Natural killer cell (primary cell): Measurements from ENCODE around the gene PPP2R3B. TPM values are rescaled to one million over a fixed set of nuclear protein-coding genes. Genes with fewer than 3 reads are reported as not detected.

Source experiments
- ATAC-seq, 3 donors: fragments of 150-1000 bp in 2 of 3; fragments of 200-7000 bp in 1 of 3; cut with Tn5 transposase; 1 replicate in 1 of 3; 2 replicates in 2 of 3; pipeline ENCODE4 v1.10.0; 2021; ENCODE audit warnings: mild to moderate bottlenecking in 2 of 3, moderate library complexity in 2 of 3
- DNase-seq, 2 donors: peaks; one replicate each; pipeline versions ENCODE4 v3.0.0 to v3.0.0-alpha.2; 2013 to 2021; ENCODE audit warnings: mixed read lengths in 1 of 2
- H3K27ac ChIP-seq: one replicate; pipeline ENCODE4 v1.5.1; 2013; ENCODE audit warnings: mild to moderate bottlenecking, low read length
- H3K27me3 ChIP-seq: one replicate; pipeline ENCODE4 v1.6.1; 2013; ENCODE audit warnings: low read length; ENCODE audit not compliant: control insufficient read depth, insufficient read depth
- H3K36me3 ChIP-seq: one replicate; pipeline ENCODE4 v1.6.1; 2013; ENCODE audit warnings: low read length; ENCODE audit not compliant: control insufficient read depth, insufficient read depth
- H3K4me1 ChIP-seq: one replicate; pipeline ENCODE4 v1.6.1; 2013; ENCODE audit warnings: low read length; ENCODE audit not compliant: control insufficient read depth, insufficient read depth
- H3K4me3 ChIP-seq: one replicate; pipeline ENCODE4 v1.5.1; 2013; ENCODE audit warnings: low read length
- H3K9me3 ChIP-seq: one replicate; pipeline ENCODE4 v1.6.1; 2013; ENCODE audit warnings: low read length; ENCODE audit not compliant: control insufficient read depth, insufficient read depth
- H3K27ac Mint-ChIP-seq, 2 donors: one replicate each; pipeline ENCODE4 v1.8.0; 2022; ENCODE audit warnings: mild to moderate bottlenecking in 2 of 2, mixed read lengths in 2 of 2, moderate library complexity in 1 of 2
- H3K27me3 Mint-ChIP-seq, 2 donors: one replicate each; pipeline ENCODE4 v1.8.0; 2022; ENCODE audit warnings: low read depth in 2 of 2, mixed read lengths in 2 of 2
- H3K36me3 Mint-ChIP-seq: one replicate; pipeline ENCODE4 v1.8.0; 2022; ENCODE audit warnings: mixed read lengths
- H3K4me1 Mint-ChIP-seq, 2 donors: one replicate each; pipeline ENCODE4 v1.8.0; 2022; ENCODE audit warnings: mixed read lengths in 2 of 2
- H3K4me3 Mint-ChIP-seq: one replicate; pipeline ENCODE4 v1.8.0; 2022; ENCODE audit warnings: mild to moderate bottlenecking, moderate library complexity, mixed read lengths
- H3K9me3 Mint-ChIP-seq, 2 donors: one replicate each; pipeline ENCODE4 v1.8.0; 2022; ENCODE audit warnings: mixed read lengths in 2 of 2
- CTCF ChIP-seq: fragments of 200-600 bp; IDR thresholded peaks from one replicate; pipeline ENCODE4 v1.8.0; 2022; ENCODE audit warnings: antibody characterized with exemption
- WGBS: methylation state at CpG from one replicate; pipeline ENCODE4 v1.1.7; 2013; ENCODE audit warnings: missing lambda C conversion rate; ENCODE audit not compliant: insufficient coverage; 5-methylcytosine and 5-hydroxymethylcytosine counted together
- intact Hi-C: fragments of 100-400 bp; cut with micrococcal nuclease; formaldehyde crosslinking; loops from one replicate; pipeline ENCODE4 v1.14.2; 2022
- total RNA-seq, 4 donors: library from RNA; stranded (reverse); fragments of 120-200 nt in 1 of 4; gene quantifications; one replicate each; pipeline versions ENCODE4 v1.2.3 to v1.2.4, GENCODE V29; 2013 to 2022

The PPP2R3B gene
- total RNA-seq, 3 donors from 2014 or later (not counting 1 experiment from before 2014, with no cell fraction given): 14.0 to 19.4 (median 14.6) TPM

GRCh38 chrX:367349-367748 lies 19.4 kb downstream of the PPP2R3B start:
- no peak for TF ChIP-seq CTCF
- Histone ChIP-seq H3K4me3 (no peak overlapping the region), H3K4me1 (no peaks in the 10 kb centered on the region), H3K36me3 (no peaks in the 10 kb centered on the region), H3K27ac (no peak overlapping the region), H3K27me3 (no peaks in the 10 kb centered on the region), H3K9me3 (no peaks in the 10 kb centered on the region)
- Mint-ChIP-seq H3K9me3 (no peaks in the 10 kb centered on the region), H3K4me3 (no peak overlapping the region), H3K36me3 (no peaks in the 10 kb centered on the region), H3K4me1 (peaks cover 0 to 4% of the 10 kb centered on the region in 2 donors), H3K27ac (no peak overlapping the region), H3K27me3 (peaks cover 10 to 12% of the 10 kb centered on the region in 2 donors)
- ATAC-seq: no peak
- intact Hi-C loops: no loop called here
- DNase-seq: no peak
- 90% methylated on average over 16 of the region's 16 CpGs for WGBS

- Mint-ChIP-seq H3K27ac (no peak overlapping the region), H3K9me3 (no peaks in the 10 kb centered on the region), H3K36me3 (no peaks in the 10 kb centered on the region), H3K27me3 (no peaks in the 10 kb centered on the region), H3K4me1 (peaks cover 0 to 4% of the 10 kb centered on the region in 2 donors), H3K4me3 (no peak overlapping the region)
- no peak overlapping the region for H3K4me3 ChIP-seq
- H3K27me3 ChIP-seq: no peaks in the 10 kb centered on the region
- H3K9me3 ChIP-seq: peaks cover 20% of the 10 kb centered on the region
- ATAC-seq (no peak), DNase-seq (no peak)
- no peak overlapping the region for H3K27ac ChIP-seq
- no peaks in the 10 kb centered on the region for H3K4me1 ChIP-seq
- intact Hi-C loops: no loop called here
- H3K36me3 ChIP-seq: peaks cover 2% of the 10 kb centered on the region
- no peak for TF ChIP-seq CTCF
- 96% methylated on average over 37 of the region's 37 CpGs for WGBS
These were observed 22.9 kb downstream of the PPP2R3B start for GRCh38 chrX:363621-364375.

- peaks cover 20% of the 10 kb centered on the region for H3K9me3 ChIP-seq
- ATAC-seq (no peak), DNase-seq (no peak)
- WGBS: 72% methylated on average over 38 of the region's 38 CpGs
- TF ChIP-seq CTCF: no peak
- intact Hi-C loops: no loop called here
- no peak overlapping the region for H3K27ac Mint-ChIP-seq
- H3K4me1 Mint-ChIP-seq: peaks cover 0 to 4% of the 10 kb centered on the region in 2 donors
- no peak overlapping the region for H3K4me3 Mint-ChIP-seq
- peaks cover 2% of the 10 kb centered on the region for H3K36me3 ChIP-seq
- no peaks in the 10 kb centered on the region for H3K9me3 Mint-ChIP-seq
- H3K27me3 ChIP-seq: no peaks in the 10 kb centered on the region
- no peaks in the 10 kb centered on the region for H3K27me3 Mint-ChIP-seq
- H3K36me3 Mint-ChIP-seq: no peaks in the 10 kb centered on the region
- no peak overlapping the region for H3K27ac ChIP-seq
- H3K4me1 ChIP-seq: no peaks in the 10 kb centered on the region
- H3K4me3 ChIP-seq: no peak overlapping the region
These were observed 23.6 kb downstream of the PPP2R3B start for GRCh38 chrX:362937-363620.
